Measurements from ENCODE around the gene SLC25A34. TPM values are rescaled to one million over a fixed set of nuclear protein-coding genes. Genes with fewer than 3 reads are reported as not detected.

The SLC25A34 gene
- polyA plus RNA-seq, 3 donors: 0.08 to 2.7 (median 0.61) TPM

GRCh38 chr1:15730936-15731335 lies 5.1 kb upstream of the SLC25A34 start:
- intact Hi-C loops (cut with micrococcal nuclease): no loop called here
- H3K9me3 Mint-ChIP-seq: no peaks in the 10 kb centered on the region
- Histone ChIP-seq H3K4me1 (ENCODE audit: control insufficient read depth in 1 of 2, insufficient read depth in 2 of 2, low read length in 2 of 2) (no peaks in the 10 kb centered on the region), H3K79me2 (ENCODE audit: insufficient read depth, low read length) (no peaks in the 10 kb centered on the region), H3K9me3 (replicated peaks in 1 of 2; ENCODE audit: control insufficient read depth in 1 of 2, insufficient read depth in 1 of 2, low read length in 2 of 2) (no peaks in the 10 kb centered on the region), H4K20me1 (ENCODE audit: insufficient read depth, low read length) (peaks cover 17% of the 10 kb centered on the region), H2AFZ (ENCODE audit: insufficient read depth, low read depth, low read length, poor library complexity, severe bottlenecking) (no peak overlapping the region), H3K36me3 (replicated peaks in 1 of 2; ENCODE audit: control insufficient read depth in 1 of 2, insufficient read depth in 2 of 2, low read length in 2 of 2) (peaks cover 88 to 94% of the 10 kb centered on the region in 2 donors), H3K27me3 (ENCODE audit: control insufficient read depth in 2 of 2, insufficient read depth in 2 of 2, low read length in 2 of 2) (no peaks in the 10 kb centered on the region), H3K27ac (ENCODE audit: low read depth in 1 of 2, low read length in 2 of 2) (no peak overlapping the region), H3K4me3 (replicated peaks in 1 of 3; ENCODE audit: low read depth in 2 of 3, low read length in 3 of 3) (no peak overlapping the region), H3K9ac (ENCODE audit: insufficient read depth, low read length, poor library complexity, severe bottlenecking) (no peak overlapping the region), H3K4me2 (replicated peaks; ENCODE audit: extremely low read depth, low read length, poor library complexity, severe bottlenecking) (no peak overlapping the region)
- H3K36me3 Mint-ChIP-seq: peaks cover 73 to 90% of the 10 kb centered on the region in 2 donors
- H3K27me3 Mint-ChIP-seq (ENCODE audit: low read depth in 3 of 3): peaks cover 0 to 3% (median 2%) of the 10 kb centered on the region in 3 donors
- H3K4me3 Mint-ChIP-seq: no peak overlapping the region
- WGBS (ENCODE audit: insufficient coverage): over 99% methylated on average over 15 of the region's 16 CpGs
- H3K4me1 Mint-ChIP-seq: no peaks in the 10 kb centered on the region
- no peak for DNase-seq
- peak overlapping the region in 1 of 7 donors; percentile 30 for H3K27ac Mint-ChIP-seq
- TF ChIP-seq CTCF (IDR thresholded peaks at IDR 0.05): no peak

GRCh38 chr1:15731735-15732685 lies 4.0 kb upstream of the SLC25A34 start:
- H2AFZ ChIP-seq (ENCODE audit: insufficient read depth, low read depth, low read length, poor library complexity, severe bottlenecking): no peak overlapping the region
- peaks cover 78 to 83% of the 10 kb centered on the region in 2 donors for H3K36me3 ChIP-seq (replicated peaks in 1 of 2; ENCODE audit: control insufficient read depth in 1 of 2, insufficient read depth in 2 of 2, low read length in 2 of 2)
- WGBS (ENCODE audit: insufficient coverage): 98% methylated on average over 30 of the region's 39 CpGs
- no peaks in the 10 kb centered on the region for H3K27me3 ChIP-seq (ENCODE audit: control insufficient read depth in 2 of 2, insufficient read depth in 2 of 2, low read length in 2 of 2)
- intact Hi-C loops (cut with micrococcal nuclease): no loop called here
- no peaks in the 10 kb centered on the region for H3K79me2 ChIP-seq (ENCODE audit: insufficient read depth, low read length)
- Mint-ChIP-seq H3K9me3 (no peaks in the 10 kb centered on the region), H3K36me3 (peaks cover 64 to 79% of the 10 kb centered on the region in 2 donors), H3K27me3 (ENCODE audit: low read depth in 3 of 3) (peaks cover 0 to 3% (median 0%) of the 10 kb centered on the region in 3 donors), H3K4me1 (no peaks in the 10 kb centered on the region), H3K4me3 (no peak overlapping the region), H3K27ac (peak overlapping the region in 2 of 7 donors; percentile 18 to 36)
- no peak for DNase-seq
- H3K9me3 ChIP-seq (replicated peaks in 1 of 2; ENCODE audit: control insufficient read depth in 1 of 2, insufficient read depth in 1 of 2, low read length in 2 of 2): no peaks in the 10 kb centered on the region
- TF ChIP-seq CTCF (IDR thresholded peaks at IDR 0.05): no peak
- no peaks in the 10 kb centered on the region for H3K4me1 ChIP-seq (ENCODE audit: control insufficient read depth in 1 of 2, insufficient read depth in 2 of 2, low read length in 2 of 2)
- no peak overlapping the region for H3K9ac ChIP-seq (ENCODE audit: insufficient read depth, low read length, poor library complexity, severe bottlenecking)
- H3K4me2 ChIP-seq (replicated peaks; ENCODE audit: extremely low read depth, low read length, poor library complexity, severe bottlenecking): no peak overlapping the region
- H3K4me3 ChIP-seq (replicated peaks in 1 of 3; ENCODE audit: low read depth in 2 of 3, low read length in 3 of 3): no peak overlapping the region
- H3K27ac ChIP-seq (ENCODE audit: low read depth in 1 of 2, low read length in 2 of 2): no peak overlapping the region
- peaks cover 17% of the 10 kb centered on the region for H4K20me1 ChIP-seq (ENCODE audit: insufficient read depth, low read length)
